Measurements from ENCODE around the gene CCDC148.

GRCh38 chr2:158499383-158499782 lies 42.8 kb upstream of the CCDC148 start:
- TF ChIP-seq AFF4 (CRISPR knock-in tag; IDR thresholded peaks at IDR 0.05; ENCODE audit: borderline replicate concordance) (no peak), CTCF (IDR thresholded peaks at IDR 0.05) (no peak)
